IMR-90 (cell line): ENCODE measurements around the gene COL25A1. TPM values are rescaled to one million over a fixed set of nuclear protein-coding genes. Genes with fewer than 3 reads are reported as not detected.
A peak's percentile ranks its signal among the peaks of the same experiment; 100 is the strongest.

ENCODE experiments used
- ATAC-seq: fragments of 200-7000 bp; cut with Tn5 transposase; 2 replicates; pipeline ENCODE4 v1.9.1; 2020; ENCODE audit warnings: low read depth, mild to moderate bottlenecking, moderate library complexity
- BruUV-seq: library from RNA; stranded (reverse); fragments of 400-500 nt; replicated peaks from 2 replicates; lab custom pipeline; 2021; lab: Mats Ljungman, UMichigan
- CTCF ChIA-PET: fragments of 300-600 bp; formaldehyde crosslinking; extraction: SDS; loops from one replicate; lab custom pipeline; 2021; ENCODE audit warnings: antibody characterized with exemption; lab: Yijun Ruan, JAX
- POLR2A ChIA-PET: fragments of 300-600 bp; sonication (Branson Sonifier 250); formaldehyde crosslinking; loops from one replicate; lab custom pipeline; 2022; ENCODE audit warnings: antibody characterized with exemption; ENCODE audit not compliant: unreplicated experiment; lab: Charles Lee
- DNase-seq: peaks from one replicate; pipeline ENCODE4 v3.0.0; 2013
- H2AFZ ChIP-seq: replicated peaks from 2 replicates; pipeline ENCODE3; 2013; ENCODE audit warnings: low read length, mild to moderate bottlenecking; ENCODE audit not compliant: poor library complexity
- H2AK5ac ChIP-seq: 2 replicates; pipeline ENCODE4 v1.6.1; 2013; ENCODE audit warnings: low read depth, low read length, inconsistent platforms
- H2AK9ac ChIP-seq: replicated peaks from 2 replicates; pipeline ENCODE3; 2013; ENCODE audit warnings: mild to moderate bottlenecking, low read depth, low read length, moderate library complexity; ENCODE audit not compliant: poor library complexity
- H2BK120ac ChIP-seq: 2 replicates; pipeline ENCODE4 v1.6.1; 2013; ENCODE audit warnings: low read depth, low read length, inconsistent platforms
- H2BK15ac ChIP-seq: 3 replicates; pipeline ENCODE4 v1.6.1; 2013; ENCODE audit warnings: low read depth, low read length, inconsistent platforms
- H2BK20ac ChIP-seq: 2 replicates; pipeline ENCODE4 v1.6.1; 2013; ENCODE audit warnings: low read depth, mild to moderate bottlenecking, inconsistent platforms, low read length, moderate library complexity
- H2BK5ac ChIP-seq: 2 replicates; pipeline ENCODE4 v1.6.1; 2013; ENCODE audit warnings: mild to moderate bottlenecking, low read depth, low read length, inconsistent platforms; ENCODE audit not compliant: poor library complexity, severe bottlenecking
- H3K14ac ChIP-seq: replicated peaks from 2 replicates; pipeline ENCODE4 v1.6.1; 2013; ENCODE audit warnings: low read depth, low read length, inconsistent platforms
- H3K18ac ChIP-seq: 2 replicates; pipeline ENCODE4 v1.6.1; 2013; ENCODE audit warnings: low read depth, low read length, control low read depth
- H3K23ac ChIP-seq: 2 replicates; pipeline ENCODE4 v1.6.1; 2013; ENCODE audit warnings: low read depth, low read length, inconsistent platforms
- H3K27ac ChIP-seq: 2 replicates; pipeline ENCODE4 v1.5.1; 2013; ENCODE audit warnings: mild to moderate bottlenecking, control low read depth, low read length; ENCODE audit not compliant: insufficient read depth
- H3K27me3 ChIP-seq: 2 replicates; pipeline ENCODE4 v1.6.1; 2013; ENCODE audit warnings: low read length; ENCODE audit not compliant: control insufficient read depth, insufficient read depth
- H3K36me3 ChIP-seq: 2 replicates; pipeline ENCODE4 v1.6.1; 2013; ENCODE audit warnings: low read length, mixed read lengths; ENCODE audit not compliant: control insufficient read depth, insufficient read depth
- H3K4ac ChIP-seq: 2 replicates; pipeline ENCODE4 v1.6.1; 2013; ENCODE audit warnings: low read depth, low read length, inconsistent platforms
- H3K4me1 ChIP-seq: 2 replicates; pipeline ENCODE4 v1.6.1; 2013; ENCODE audit warnings: low read length, mixed read lengths; ENCODE audit not compliant: control insufficient read depth, insufficient read depth
- H3K4me2 ChIP-seq: 2 replicates; pipeline ENCODE4 v1.6.1; 2013; ENCODE audit warnings: low read depth, mild to moderate bottlenecking, control low read depth, low read length, moderate library complexity
- H3K4me3 ChIP-seq: 2 replicates; pipeline ENCODE4 v1.5.1; 2013; ENCODE audit warnings: low read depth, mild to moderate bottlenecking, control low read depth, low read length, moderate library complexity; ENCODE audit not compliant: insufficient read depth
- H3K56ac ChIP-seq: 2 replicates; pipeline ENCODE4 v1.6.1; 2013; ENCODE audit warnings: low read length, inconsistent platforms; ENCODE audit not compliant: insufficient read depth; ENCODE audit errors: extremely low read depth
- H3K79me1 ChIP-seq, 2 experiments: 2 replicates each; pipeline ENCODE4 v1.6.1; 2013; ENCODE audit warnings: low read length in 2 of 2, inconsistent platforms in 1 of 2, low read depth in 1 of 2
- H3K9ac ChIP-seq: 2 replicates; pipeline ENCODE4 v1.6.1; 2013; ENCODE audit warnings: low read depth, low read length, control low read depth
- H3K9me1 ChIP-seq: 2 replicates; pipeline ENCODE4 v1.6.1; 2013; ENCODE audit warnings: low read length, inconsistent platforms; ENCODE audit not compliant: insufficient read depth
- H3K9me3 ChIP-seq: 2 replicates; pipeline ENCODE4 v1.6.1; 2013; ENCODE audit warnings: low read length; ENCODE audit not compliant: control insufficient read depth, insufficient read depth
- H4K20me1 ChIP-seq: 2 replicates; pipeline ENCODE4 v1.6.1; 2013; ENCODE audit warnings: low read length, inconsistent platforms; ENCODE audit not compliant: insufficient read depth
- H4K5ac ChIP-seq: 2 replicates; pipeline ENCODE4 v1.6.1; 2013; ENCODE audit warnings: mild to moderate bottlenecking, low read depth, low read length, control low read depth
- H4K8ac ChIP-seq, 2 experiments: 2 replicates each; pipeline ENCODE4 v1.6.1; 2013; ENCODE audit warnings: low read depth in 2 of 2, low read length in 2 of 2, control low read depth in 1 of 2, inconsistent platforms in 1 of 2
- H4K91ac ChIP-seq: 2 replicates; pipeline ENCODE4 v1.6.1; 2013; ENCODE audit warnings: low read depth, low read length, inconsistent platforms; ENCODE audit not compliant: insufficient read depth
- BHLHE40 ChIP-seq: fragments of 150-350 bp; IDR thresholded peaks from 2 replicates; pipeline ENCODE4 v1.6.1; 2016; ENCODE audit warnings: mild to moderate bottlenecking, low read depth, low read length
- CEBPB ChIP-seq: IDR thresholded peaks from 2 replicates; pipeline ENCODE4 v1.6.1; 2012; ENCODE audit warnings: low read depth, low read length, improper control_type of control experiment
- CHD1 ChIP-seq: IDR thresholded peaks from 2 replicates; pipeline ENCODE4 v1.6.1; 2012; ENCODE audit warnings: low read depth, low read length, improper control_type of control experiment
- POLR2A ChIP-seq: IDR thresholded peaks from 2 replicates; pipeline ENCODE4 v1.6.1; 2012; ENCODE audit warnings: mild to moderate bottlenecking, low read depth, low read length
- RFX5 ChIP-seq: IDR thresholded peaks from 2 replicates; pipeline ENCODE4 v1.8.0; 2012; ENCODE audit warnings: low read depth, mild to moderate bottlenecking, low read length, moderate library complexity
- WGBS, 2 experiments: methylation state at CpG; one replicate each; pipeline versions ENCODE4 v1.1.5 to v1.1.7; 2013; ENCODE audit warnings: missing lambda C conversion rate in 2 of 2; ENCODE audit not compliant: insufficient read length in 1 of 2; ENCODE audit errors: extremely low coverage in 2 of 2; 5-methylcytosine and 5-hydroxymethylcytosine counted together
- dilution Hi-C: fragments of 300-500 bp; cut with HindIII; formaldehyde crosslinking; loops from one replicate; pipeline ENCODE4 v1.14.3; 2018; ENCODE audit warnings: low sequenced_read_pairs; ENCODE audit not compliant: unreplicated experiment
- in situ Hi-C: fragments of 300-500 bp; cut with MboI; formaldehyde crosslinking; loops from 3 replicates; pipeline ENCODE4 v1.14.3; 2019; ENCODE audit warnings: low sequenced_read_pairs, inconsistent platforms, mixed read lengths
- intact Hi-C: fragments of 100-400 bp; cut with micrococcal nuclease; formaldehyde crosslinking; loops from 2 replicates; pipeline ENCODE4 v1.10.0; 2022
- polyA plus RNA-seq, 3 experiments: library from polyadenylated mRNA; depleted of rRNA; stranded (reverse); fragments of >200 nt; gene quantifications; 2 replicates each; pipeline ENCODE4 v1.2.3, GENCODE V29; 2012; ENCODE audit warnings: low replicate concordance in 1 of 3
- total RNA-seq: library from RNA; depleted of rRNA; stranded (reverse); fragments of >200 nt; gene quantifications from 2 replicates; pipeline ENCODE4 v1.2.3, GENCODE V29; 2012
- TF ChIP-seq, protein P1 (sequence below): conservative IDR thresholded peaks from 2 replicates; pipeline ENCODE4 v1.5.1; 2012; ENCODE audit warnings: mild to moderate bottlenecking, low read depth, low read length, improper control_type of control experiment
- TF ChIP-seq, protein P2 (sequence below): fragments of 150-350 bp; IDR thresholded peaks from 2 replicates; pipeline ENCODE4 v1.6.1; 2017; ENCODE audit warnings: mild to moderate bottlenecking, antibody characterized with exemption, low read length, low read depth

Gene COL25A1
- total and polyA plus RNA-seq, 2 of the 4 experiments (the other 2 are of a cell fraction), result under 0.01 to 0.05 TPM

DNA sequence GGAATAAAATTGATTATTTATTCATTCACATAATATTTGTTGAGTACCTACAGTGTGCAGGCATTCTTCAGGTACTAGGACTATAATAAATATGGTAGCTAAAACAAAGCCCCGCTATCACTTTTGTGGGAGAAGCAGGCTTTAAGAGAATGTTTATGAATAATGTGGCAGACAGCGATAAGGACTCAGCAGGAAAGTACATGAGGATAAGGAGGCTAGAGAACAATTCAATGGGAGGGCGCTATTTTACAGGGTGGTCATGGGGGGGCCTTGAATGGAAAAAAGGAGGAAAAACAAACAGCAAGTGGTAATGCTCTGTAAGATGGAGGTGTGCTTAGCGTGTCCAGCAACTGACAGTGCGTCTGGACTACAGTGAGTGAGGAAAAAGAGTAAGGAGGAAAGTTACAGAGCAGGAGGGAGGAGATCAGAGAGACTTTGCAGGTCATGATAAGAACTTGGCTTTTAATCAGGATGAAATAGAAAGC, 275.4 kb downstream of the COL25A1 start:
- in situ Hi-C loops (no loop called here), intact Hi-C loops (no loop called here), dilution Hi-C loops (no loop called here)
- Histone ChIP-seq H3K27me3 (no peaks in the 10 kb centered on the region), H3K4ac (peak overlapping the region; percentile 80), H2AK5ac (no peak overlapping the region), H3K9ac (no peak overlapping the region), H4K8ac (peak overlapping the region; percentile 13 to 77; a peak in 3 of 4 replicates), H2BK120ac (peak overlapping the region; percentile 83), H2AFZ (peak overlapping the region; percentile 52), H3K18ac (peak overlapping the region; percentile 64; the same call in 1 of the 2 replicates), H3K56ac (peak overlapping the region; percentile 24; the same call in 1 of the 2 replicates), H3K23ac (0 out of 2 replicates have a peak overlapping the region, but pooled peaks have one; percentile 12), H3K79me1 (no peaks in the 10 kb centered on the region), H2BK15ac (peak overlapping the region; percentile 66; the same call in 2 of the 3 replicates), H3K36me3 (no peaks in the 10 kb centered on the region), H3K9me3 (no peaks in the 10 kb centered on the region), H4K91ac (peak overlapping the region; percentile 55), H3K4me3 (no peak overlapping the region), H2BK20ac (peak overlapping the region; percentile 75), H3K27ac (no peak overlapping the region), H3K9me1 (peaks cover 2% of the 10 kb centered on the region; the same call in 1 of the 2 replicates), H3K4me2 (peak overlapping the region; percentile 46; the same call in 1 of the 2 replicates), H2BK5ac (peak overlapping the region; percentile 46), H3K14ac (peak overlapping the region; percentile 61; the same call in 1 of the 2 replicates), H2AK9ac (no peak overlapping the region), H4K5ac (no peak overlapping the region), H3K4me1 (peaks cover 3% of the 10 kb centered on the region), H4K20me1 (no peaks in the 10 kb centered on the region)
- 56% methylated on average over 3 of the region's 5 CpGs; no CpG with 5 or more reads in 1 of the 2 experiments for WGBS, 2 experiments
- POLR2A ChIA-PET, result no interaction called here
- no peak for DNase-seq
- no TSS peak for BruUV-seq
- TF ChIP-seq, protein P1, sequence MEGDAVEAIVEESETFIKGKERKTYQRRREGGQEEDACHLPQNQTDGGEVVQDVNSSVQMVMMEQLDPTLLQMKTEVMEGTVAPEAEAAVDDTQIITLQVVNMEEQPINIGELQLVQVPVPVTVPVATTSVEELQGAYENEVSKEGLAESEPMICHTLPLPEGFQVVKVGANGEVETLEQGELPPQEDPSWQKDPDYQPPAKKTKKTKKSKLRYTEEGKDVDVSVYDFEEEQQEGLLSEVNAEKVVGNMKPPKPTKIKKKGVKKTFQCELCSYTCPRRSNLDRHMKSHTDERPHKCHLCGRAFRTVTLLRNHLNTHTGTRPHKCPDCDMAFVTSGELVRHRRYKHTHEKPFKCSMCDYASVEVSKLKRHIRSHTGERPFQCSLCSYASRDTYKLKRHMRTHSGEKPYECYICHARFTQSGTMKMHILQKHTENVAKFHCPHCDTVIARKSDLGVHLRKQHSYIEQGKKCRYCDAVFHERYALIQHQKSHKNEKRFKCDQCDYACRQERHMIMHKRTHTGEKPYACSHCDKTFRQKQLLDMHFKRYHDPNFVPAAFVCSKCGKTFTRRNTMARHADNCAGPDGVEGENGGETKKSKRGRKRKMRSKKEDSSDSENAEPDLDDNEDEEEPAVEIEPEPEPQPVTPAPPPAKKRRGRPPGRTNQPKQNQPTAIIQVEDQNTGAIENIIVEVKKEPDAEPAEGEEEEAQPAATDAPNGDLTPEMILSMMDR, result no peak
- TF ChIP-seq CHD1 (no peak), BHLHE40 (no peak), CEBPB (no peak), POLR2A (no peak), RFX5 (no peak)
- TF ChIP-seq, protein P2, sequence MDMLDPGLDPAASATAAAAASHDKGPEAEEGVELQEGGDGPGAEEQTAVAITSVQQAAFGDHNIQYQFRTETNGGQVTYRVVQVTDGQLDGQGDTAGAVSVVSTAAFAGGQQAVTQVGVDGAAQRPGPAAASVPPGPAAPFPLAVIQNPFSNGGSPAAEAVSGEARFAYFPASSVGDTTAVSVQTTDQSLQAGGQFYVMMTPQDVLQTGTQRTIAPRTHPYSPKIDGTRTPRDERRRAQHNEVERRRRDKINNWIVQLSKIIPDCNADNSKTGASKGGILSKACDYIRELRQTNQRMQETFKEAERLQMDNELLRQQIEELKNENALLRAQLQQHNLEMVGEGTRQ, result no peak
- peak; percentile 16; the same call in 1 of the 2 replicates for ATAC-seq
- CTCF ChIA-PET, result no interaction called here
